HG03378 (cell line): Measurements from ENCODE around the gene AADAC.
"Not testable (repeated sequence)": the region's sequence is repeated elsewhere in the genome, so short reads cannot be mapped to it uniquely, and the experiment has no call there.

Source experiments
- ATAC-seq: cut with Tn5 transposase; IDR thresholded peaks from one replicate; pipeline ENCODE4 v1.9.1; 2021; ENCODE audit warnings: mild to moderate bottlenecking, moderate library complexity; ENCODE audit not compliant: unreplicated experiment

Gene AADAC

GRCh38 chr3:151796105-151796680, 17.7 kb upstream of the AADAC start:
- no peak for ATAC-seq

- ATAC-seq, result no peak
Observed at GRCh38 chr3:151798466-151798865, 15.4 kb upstream of the AADAC start.

- ATAC-seq, result no peak
Observed at GRCh38 chr3:151800431-151800830, 13.5 kb upstream of the AADAC start.

- ATAC-seq, result no peak
Observed at GRCh38 chr3:151804267-151804666, 9.6 kb upstream of the AADAC start.

GRCh38 chr3:151806838-151807237, 7.1 kb upstream of the AADAC start:
- no peak for ATAC-seq

- ATAC-seq, result not testable (repeated sequence)
Observed at GRCh38 chr3:151808926-151809325, 5.0 kb upstream of the AADAC start.

GRCh38 chr3:151811474-151811873, 2.4 kb upstream of the AADAC start:
- ATAC-seq, result no peak

GRCh38 chr3:151814588-151814987, 672 bp downstream of the AADAC start:
- no peak for ATAC-seq

GRCh38 chr3:151816091-151816604, 2.2 kb downstream of the AADAC start:
- ATAC-seq, result no peak

GRCh38 chr3:151817473-151817872, 3.6 kb downstream of the AADAC start:
- ATAC-seq, result no peak

- no peak for ATAC-seq
Observed at GRCh38 chr3:151818361-151818760, 4.4 kb downstream of the AADAC start.

GRCh38 chr3:151819910-151820309, 6.0 kb downstream of the AADAC start:
- no peak for ATAC-seq

- ATAC-seq, result no peak
Observed at GRCh38 chr3:151827816-151828215, 13.9 kb downstream of the AADAC start.

GRCh38 chr3:151835751-151836525, 22.0 kb downstream of the AADAC start:
- ATAC-seq, result no peak

- no peak for ATAC-seq
Observed at GRCh38 chr3:151837057-151837456, 23.1 kb downstream of the AADAC start.

GRCh38 chr3:151838574-151839312, 24.8 kb downstream of the AADAC start:
- ATAC-seq, result peak; percentile 77

- no peak for ATAC-seq
Observed at GRCh38 chr3:151839313-151839631, 25.4 kb downstream of the AADAC start.

- ATAC-seq, result no peak
Observed at GRCh38 chr3:151841801-151842200, 27.9 kb downstream of the AADAC start.

GRCh38 chr3:151843275-151843674, 29.4 kb downstream of the AADAC start:
- no peak for ATAC-seq

- ATAC-seq, result no peak
Observed at GRCh38 chr3:151845306-151845905, 31.5 kb downstream of the AADAC start.

GRCh38 chr3:151850065-151850464, 36.1 kb downstream of the AADAC start:
- not testable (repeated sequence) for ATAC-seq
